Stimulated activated naive CD8-positive, alpha-beta T cell treated with anti-CD3 and anti-CD28 coated beads, Interleukin-15, Interleukin-2, amounts not matched to agents 100 ng/mL and 50 ng/mL, for 24 hours (primary cell): ENCODE results near the gene GRIN3A.

Experiments used
- H3K27ac Mint-ChIP-seq: one replicate; pipeline ENCODE4 v1.8.0; 2021; ENCODE audit warnings: mild to moderate bottlenecking, mixed read lengths
- H3K27me3 Mint-ChIP-seq: one replicate; pipeline ENCODE4 v1.8.0; 2021; ENCODE audit warnings: mixed read lengths
- H3K36me3 Mint-ChIP-seq: one replicate; pipeline ENCODE4 v1.8.0; 2021; ENCODE audit warnings: low read depth, mixed read lengths
- H3K4me1 Mint-ChIP-seq: one replicate; pipeline ENCODE4 v1.8.0; 2021; ENCODE audit warnings: low read depth, mixed read lengths
- H3K4me3 Mint-ChIP-seq: one replicate; pipeline ENCODE4 v1.8.0; 2021; ENCODE audit warnings: mild to moderate bottlenecking, mixed read lengths
- H3K9me3 Mint-ChIP-seq: one replicate; pipeline ENCODE4 v1.8.0; 2021; ENCODE audit warnings: mixed read lengths

GRIN3A gene

DNA sequence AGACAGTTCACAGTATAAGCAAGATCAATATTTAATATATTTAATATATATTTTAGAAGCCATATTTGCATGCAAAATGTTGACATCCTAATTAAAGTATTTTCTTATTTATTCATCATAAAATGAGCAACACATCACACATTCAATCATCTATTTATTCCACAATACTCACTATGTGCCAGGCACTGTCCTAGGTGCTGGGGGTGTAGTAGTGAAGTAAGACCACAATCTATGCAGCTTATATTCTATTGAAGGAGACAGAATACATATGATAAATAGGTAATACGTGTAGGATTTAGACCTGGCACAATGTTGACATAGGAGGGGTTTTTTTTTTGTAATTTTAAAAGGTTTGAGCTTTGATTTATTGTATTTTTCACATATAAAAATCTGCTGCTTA lies 63.1 kb downstream of the GRIN3A start:
- Mint-ChIP-seq H3K4me1 (no peaks in the 10 kb centered on the region), H3K27me3 (no peaks in the 10 kb centered on the region), H3K27ac (no peak overlapping the region), H3K36me3 (no peaks in the 10 kb centered on the region), H3K9me3 (no peaks in the 10 kb centered on the region), H3K4me3 (no peak overlapping the region)

DNA sequence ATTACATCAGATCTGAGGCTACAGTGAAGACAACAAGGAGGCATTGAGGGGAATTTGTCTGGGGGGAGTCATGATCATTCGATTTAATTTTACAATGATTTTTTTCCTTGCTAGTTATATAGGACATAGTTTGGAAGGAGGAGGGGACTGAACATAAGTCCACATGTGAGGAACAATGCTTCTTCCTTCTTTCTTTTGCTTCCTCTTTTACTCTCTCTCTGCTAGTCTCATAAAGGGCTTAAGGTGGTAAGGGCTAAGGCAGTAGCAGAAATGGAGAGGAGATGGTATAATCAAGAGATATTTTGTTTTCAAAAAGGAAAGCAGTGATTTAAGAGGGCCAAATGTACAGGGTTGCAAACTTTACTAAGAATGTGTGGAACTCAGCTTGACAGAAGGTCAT lies 64.3 kb downstream of the GRIN3A start:
- H3K4me3 Mint-ChIP-seq = no peak overlapping the region
- no peaks in the 10 kb centered on the region for H3K9me3 Mint-ChIP-seq
- H3K4me1 Mint-ChIP-seq = no peaks in the 10 kb centered on the region
- no peaks in the 10 kb centered on the region for H3K27me3 Mint-ChIP-seq
- H3K27ac Mint-ChIP-seq = no peak overlapping the region
- no peaks in the 10 kb centered on the region for H3K36me3 Mint-ChIP-seq

DNA sequence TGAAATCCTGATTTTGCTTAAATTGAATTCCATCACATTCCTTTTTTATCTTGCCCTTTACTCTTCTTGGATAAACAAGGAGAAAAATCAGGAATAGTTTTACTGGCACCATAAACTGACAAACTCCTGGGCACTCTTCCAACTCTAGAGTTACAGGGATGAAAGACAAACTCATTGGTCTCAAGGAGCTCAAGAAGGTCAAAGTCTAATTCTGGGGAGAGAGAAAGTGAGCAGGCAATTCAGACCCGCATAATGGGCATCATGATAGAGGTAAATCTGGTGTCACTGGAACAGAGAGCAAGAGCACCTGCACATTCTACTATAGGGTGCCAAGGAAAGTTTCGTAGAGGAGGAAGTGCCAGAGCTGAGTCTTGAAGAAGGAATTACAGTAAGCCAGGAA lies 64.8 kb downstream of the GRIN3A start:
- no peaks in the 10 kb centered on the region for H3K4me1 Mint-ChIP-seq
- H3K36me3 Mint-ChIP-seq = no peaks in the 10 kb centered on the region
- no peaks in the 10 kb centered on the region for H3K9me3 Mint-ChIP-seq
- H3K4me3 Mint-ChIP-seq = no peak overlapping the region
- H3K27ac Mint-ChIP-seq = no peak overlapping the region
- H3K27me3 Mint-ChIP-seq = no peaks in the 10 kb centered on the region

DNA sequence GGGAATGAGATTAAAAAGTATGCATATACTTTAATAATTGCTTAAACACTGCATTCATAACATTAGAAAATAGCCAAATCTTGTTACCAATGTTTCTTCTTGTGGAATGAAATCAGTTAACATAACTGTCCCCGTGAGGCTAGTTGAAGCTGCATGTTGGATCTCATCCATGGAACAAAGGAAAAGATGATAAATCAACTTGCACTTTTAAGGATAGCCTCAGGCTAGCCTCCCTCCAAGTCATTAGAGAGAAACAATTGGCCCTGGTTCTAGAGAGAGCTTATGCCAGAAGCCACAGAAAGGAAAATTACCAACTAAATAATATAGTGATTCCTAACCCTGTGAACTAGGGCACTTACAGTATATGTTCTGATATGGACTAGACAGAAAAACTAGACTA lies 66.9 kb downstream of the GRIN3A start:
- no peaks in the 10 kb centered on the region for H3K27me3 Mint-ChIP-seq
- H3K36me3 Mint-ChIP-seq = no peaks in the 10 kb centered on the region
- H3K4me3 Mint-ChIP-seq = no peak overlapping the region
- H3K9me3 Mint-ChIP-seq = no peaks in the 10 kb centered on the region
- no peak overlapping the region for H3K27ac Mint-ChIP-seq
- no peaks in the 10 kb centered on the region for H3K4me1 Mint-ChIP-seq

DNA sequence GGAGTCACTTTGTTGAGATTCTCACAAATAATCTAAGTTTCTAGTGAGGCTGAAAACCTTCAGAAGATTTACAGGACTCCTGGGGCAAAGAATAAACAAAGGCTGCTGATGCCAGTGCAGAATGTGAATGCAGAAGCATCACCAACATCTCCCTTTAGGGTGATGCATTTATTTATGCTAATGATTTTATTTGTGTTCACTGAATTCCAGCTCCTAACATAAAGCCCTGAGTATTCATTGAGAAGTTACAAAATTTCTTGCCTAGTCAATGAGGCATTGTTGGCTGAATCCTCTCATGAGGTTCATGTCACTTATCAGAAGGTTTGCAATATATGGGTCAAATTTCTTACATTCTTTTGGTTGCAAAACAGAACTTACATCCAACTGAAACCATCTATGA lies 70.0 kb downstream of the GRIN3A start:
- no peaks in the 10 kb centered on the region for H3K27me3 Mint-ChIP-seq
- no peaks in the 10 kb centered on the region for H3K4me1 Mint-ChIP-seq
- H3K27ac Mint-ChIP-seq = no peak overlapping the region
- H3K4me3 Mint-ChIP-seq = no peak overlapping the region
- H3K9me3 Mint-ChIP-seq = no peaks in the 10 kb centered on the region
- H3K36me3 Mint-ChIP-seq = no peaks in the 10 kb centered on the region

DNA sequence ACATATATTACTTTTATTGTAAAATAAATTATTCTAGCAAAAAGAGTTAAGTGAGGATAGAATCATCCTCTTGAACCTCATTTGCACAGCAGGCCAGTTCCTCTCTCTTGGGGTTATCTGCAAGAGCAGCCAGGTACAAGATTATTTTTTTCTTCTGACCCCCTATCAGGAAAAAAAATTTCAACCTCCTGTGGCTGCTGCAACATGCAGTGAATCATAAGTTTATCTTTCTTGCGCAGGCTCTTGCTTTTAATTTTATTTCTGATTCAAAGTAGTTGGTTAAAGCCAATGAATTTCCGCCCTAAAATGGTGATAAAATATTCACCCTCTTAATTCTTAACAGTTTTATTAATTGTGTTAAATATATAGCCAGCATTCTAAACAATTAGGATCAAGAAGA lies 74.0 kb downstream of the GRIN3A start:
- Mint-ChIP-seq H3K27me3 (peaks cover 4% of the 10 kb centered on the region), H3K9me3 (no peaks in the 10 kb centered on the region), H3K36me3 (no peaks in the 10 kb centered on the region), H3K27ac (no peak overlapping the region), H3K4me1 (no peaks in the 10 kb centered on the region), H3K4me3 (no peak overlapping the region)

DNA sequence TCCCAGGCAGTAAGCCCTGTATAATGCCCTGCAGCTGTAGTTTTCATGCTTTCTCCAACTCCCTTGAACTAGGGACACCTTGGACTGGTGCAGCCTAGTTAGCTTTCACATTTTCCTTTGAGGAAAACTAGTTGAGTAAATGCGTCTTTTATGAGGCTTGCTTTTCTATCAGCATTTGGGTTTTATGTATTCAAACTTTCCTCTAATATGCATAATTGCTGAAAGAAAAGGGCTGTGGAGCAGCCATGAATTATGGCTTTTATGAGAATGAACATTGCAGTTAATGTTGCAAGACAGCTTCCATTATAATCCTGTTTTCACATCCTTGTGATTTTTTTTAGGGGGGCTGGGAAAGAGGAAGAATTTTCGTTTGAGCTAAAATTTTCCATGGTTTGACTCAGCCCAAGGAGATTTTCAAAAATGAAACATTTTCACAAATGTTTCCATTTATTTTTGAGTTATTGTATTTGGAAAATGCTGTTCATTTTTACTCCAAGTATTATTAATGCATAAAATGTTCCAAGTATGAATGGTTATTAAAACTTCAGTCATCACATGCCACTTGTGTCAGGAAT lies 85.8 kb downstream of the GRIN3A start:
- H3K27ac Mint-ChIP-seq = no peak overlapping the region
- H3K4me3 Mint-ChIP-seq = no peak overlapping the region
- H3K27me3 Mint-ChIP-seq = peaks cover 10% of the 10 kb centered on the region
- H3K4me1 Mint-ChIP-seq = no peaks in the 10 kb centered on the region
- H3K9me3 Mint-ChIP-seq = no peaks in the 10 kb centered on the region
- H3K36me3 Mint-ChIP-seq = no peaks in the 10 kb centered on the region

DNA sequence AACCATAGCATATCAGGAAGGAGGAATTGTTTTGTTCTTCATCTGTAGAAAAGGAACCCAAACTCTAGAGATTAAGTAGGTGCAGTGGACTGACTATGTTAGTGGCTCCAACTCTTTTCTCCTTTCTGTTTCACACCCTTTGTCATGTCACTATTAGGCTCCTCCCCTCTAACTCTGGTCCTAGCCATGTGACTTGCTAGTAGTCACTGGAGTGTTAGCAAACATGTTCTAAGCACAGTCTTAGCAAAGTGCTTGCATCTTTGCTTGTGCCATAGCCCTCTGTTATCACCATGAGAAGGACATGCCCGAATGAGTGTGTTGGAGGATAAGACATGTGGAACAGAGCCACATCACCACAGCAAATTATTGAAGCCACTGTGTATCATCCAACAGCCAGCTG lies 88.3 kb downstream of the GRIN3A start:
- no peak overlapping the region for H3K4me3 Mint-ChIP-seq
- H3K27ac Mint-ChIP-seq = no peak overlapping the region
- no peaks in the 10 kb centered on the region for H3K9me3 Mint-ChIP-seq
- no peaks in the 10 kb centered on the region for H3K36me3 Mint-ChIP-seq
- peaks cover 10% of the 10 kb centered on the region for H3K27me3 Mint-ChIP-seq
- no peaks in the 10 kb centered on the region for H3K4me1 Mint-ChIP-seq

DNA sequence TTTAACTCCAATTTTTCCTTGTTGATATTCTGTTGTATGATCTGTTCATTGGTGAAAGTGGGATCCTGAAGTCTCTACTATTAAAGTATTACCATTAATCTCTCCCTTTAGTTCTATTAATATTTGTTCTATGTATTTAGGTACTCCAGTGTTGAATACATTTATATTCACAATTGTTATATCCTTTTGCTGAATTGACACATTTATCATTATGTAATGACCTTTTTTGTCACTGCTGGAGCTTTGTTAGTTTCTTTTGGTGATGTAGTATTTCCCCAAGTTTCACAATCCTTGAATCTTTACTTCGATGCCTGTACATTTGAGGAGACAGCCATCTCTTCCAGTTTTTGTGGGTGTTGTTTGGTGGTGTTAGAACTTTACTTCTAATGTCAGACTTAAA lies 90.0 kb downstream of the GRIN3A start:
- H3K4me1 Mint-ChIP-seq = no peaks in the 10 kb centered on the region
- H3K27ac Mint-ChIP-seq = no peak overlapping the region
- H3K9me3 Mint-ChIP-seq = no peaks in the 10 kb centered on the region
- H3K4me3 Mint-ChIP-seq = no peak overlapping the region
- H3K36me3 Mint-ChIP-seq = no peaks in the 10 kb centered on the region
- H3K27me3 Mint-ChIP-seq = peaks cover 10% of the 10 kb centered on the region

DNA sequence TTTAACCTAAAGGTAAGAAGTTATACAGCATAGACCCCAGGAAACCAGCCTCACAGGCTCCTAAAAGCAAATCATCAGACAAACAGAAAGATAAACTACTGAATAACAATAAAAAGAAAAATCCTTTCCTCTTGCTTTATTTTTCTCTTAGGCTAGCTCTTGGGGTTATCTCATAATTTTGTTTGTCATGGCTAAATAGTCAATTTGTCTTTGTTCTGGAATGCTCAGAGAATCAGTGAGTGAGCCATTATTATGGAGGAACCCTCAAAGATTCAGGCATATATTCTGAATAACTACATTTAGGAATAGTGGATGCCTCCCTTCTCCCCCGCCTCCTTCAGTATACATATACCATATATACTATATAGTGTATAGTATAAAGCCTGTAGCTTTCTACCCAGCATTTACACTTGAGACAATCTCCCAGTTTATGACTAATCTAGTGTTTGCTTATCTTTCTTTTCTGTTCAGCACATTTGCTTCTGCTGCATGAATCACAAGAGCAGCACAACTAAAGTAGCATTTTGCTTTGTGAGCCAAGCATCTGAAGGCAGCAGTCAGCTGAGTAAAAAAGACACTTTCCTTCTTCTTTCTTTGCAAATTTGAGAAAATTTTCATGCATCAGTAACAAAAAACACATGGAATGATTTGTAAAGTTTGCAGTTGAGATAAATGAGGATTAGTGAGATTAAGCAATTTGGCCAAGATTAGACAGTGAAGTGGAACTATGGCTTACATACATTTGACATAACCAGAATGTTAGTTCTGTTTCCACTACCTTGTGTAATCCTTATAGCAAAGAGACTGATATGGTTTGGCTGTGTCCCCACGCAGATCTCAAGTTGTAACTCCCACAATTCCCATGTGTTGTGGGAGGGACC lies 98.4 kb downstream of the GRIN3A start:
- Mint-ChIP-seq H3K4me1 (no peaks in the 10 kb centered on the region), H3K27me3 (peaks cover 1% of the 10 kb centered on the region), H3K9me3 (peaks cover 6% of the 10 kb centered on the region), H3K27ac (no peak overlapping the region), H3K4me3 (no peak overlapping the region), H3K36me3 (no peaks in the 10 kb centered on the region)

DNA sequence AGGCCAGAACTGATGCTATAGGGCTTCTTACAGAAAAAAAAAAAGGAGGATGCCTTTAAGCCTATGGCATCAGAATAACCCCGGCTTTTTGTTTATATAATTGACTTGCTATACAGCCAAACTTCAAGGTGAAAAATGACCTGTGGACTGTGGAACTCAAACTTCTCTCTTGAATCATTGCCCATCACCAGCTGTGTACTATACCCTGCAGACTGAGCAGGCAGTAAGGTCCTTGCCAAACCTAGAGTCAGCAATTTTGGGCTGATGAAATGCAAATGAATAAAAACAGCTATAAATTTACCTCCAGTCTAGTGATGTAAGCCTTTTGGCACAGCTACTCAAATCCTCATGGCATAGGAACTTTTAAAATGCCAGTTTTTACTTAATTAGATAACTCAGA lies 99.1 kb downstream of the GRIN3A start:
- Mint-ChIP-seq H3K9me3 (peaks cover 6% of the 10 kb centered on the region), H3K4me3 (no peak overlapping the region), H3K27ac (no peak overlapping the region), H3K4me1 (no peaks in the 10 kb centered on the region), H3K36me3 (no peaks in the 10 kb centered on the region), H3K27me3 (peaks cover 3% of the 10 kb centered on the region)

DNA sequence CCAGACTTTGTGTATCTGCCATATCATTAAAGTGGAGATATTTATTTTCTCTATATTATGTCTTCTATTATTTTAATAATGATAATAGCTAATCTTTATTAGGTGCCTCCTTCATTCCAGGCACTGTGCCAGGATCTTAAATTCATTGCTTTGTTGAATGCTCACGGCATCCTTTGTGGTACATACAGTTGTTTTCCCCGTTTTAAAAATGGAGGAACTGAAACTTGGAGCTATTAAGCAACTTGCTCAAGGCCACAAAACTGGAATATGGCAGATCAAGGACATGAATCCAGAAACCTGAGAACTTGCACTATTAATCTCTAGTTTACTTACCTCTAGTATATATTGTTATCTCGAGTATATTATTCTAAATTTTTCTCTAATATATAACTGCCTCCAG lies 102.2 kb downstream of the GRIN3A start:
- Mint-ChIP-seq H3K27me3 (peaks cover 3% of the 10 kb centered on the region), H3K9me3 (no peaks in the 10 kb centered on the region), H3K4me3 (no peak overlapping the region), H3K27ac (no peak overlapping the region), H3K4me1 (no peaks in the 10 kb centered on the region), H3K36me3 (no peaks in the 10 kb centered on the region)

DNA sequence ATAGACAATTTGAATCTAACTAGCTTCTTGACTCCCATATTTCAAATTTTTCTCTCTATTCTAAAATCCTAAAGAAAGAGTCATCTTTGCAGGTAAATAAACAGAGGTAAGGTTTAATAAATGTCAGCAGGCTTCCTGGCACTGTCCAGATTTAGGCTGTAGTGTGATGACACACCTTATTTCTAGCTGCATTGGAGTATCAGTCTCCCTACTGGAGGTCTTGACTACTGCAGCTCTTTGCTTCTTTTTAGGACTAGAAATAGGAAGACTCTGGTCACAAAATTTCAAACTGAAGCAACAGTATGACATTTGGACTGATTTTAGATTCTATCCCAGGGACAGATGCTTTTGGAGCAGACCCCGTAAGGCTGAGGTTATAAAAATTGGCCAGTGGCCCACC lies 103.0 kb downstream of the GRIN3A start:
- Mint-ChIP-seq H3K27ac (no peak overlapping the region), H3K27me3 (peaks cover 3% of the 10 kb centered on the region), H3K9me3 (no peaks in the 10 kb centered on the region), H3K4me1 (no peaks in the 10 kb centered on the region), H3K4me3 (no peak overlapping the region), H3K36me3 (no peaks in the 10 kb centered on the region)

DNA sequence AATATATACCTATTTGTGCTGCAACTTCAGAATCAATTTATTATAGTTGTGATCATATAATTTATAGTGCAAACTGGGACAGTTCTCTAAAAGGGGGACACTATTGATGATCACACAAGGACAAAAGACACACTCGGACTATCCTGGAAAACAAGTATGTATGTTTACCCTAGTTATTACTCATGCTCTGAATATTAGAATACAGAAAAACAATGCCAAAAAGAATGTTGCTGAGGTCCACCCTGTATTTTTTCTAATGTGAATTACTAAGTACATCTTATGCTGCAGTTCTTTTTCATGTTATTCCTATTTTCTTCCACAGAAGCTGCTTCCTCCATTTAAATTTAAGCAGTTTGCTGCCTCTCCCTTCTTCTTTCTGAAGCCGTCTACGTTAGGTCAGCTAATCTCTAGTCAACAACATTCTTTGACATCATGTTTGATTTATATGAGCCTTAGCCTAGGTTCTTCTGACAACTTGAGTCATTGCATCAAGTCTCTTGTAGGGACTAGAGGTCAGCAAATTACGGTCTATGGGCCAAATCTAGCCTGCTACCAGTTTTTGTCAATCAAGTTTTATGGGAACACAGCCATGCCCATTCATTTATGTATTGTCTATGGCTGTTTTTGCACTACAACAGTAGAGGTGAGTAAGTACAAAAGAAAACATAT lies 103.6 kb downstream of the GRIN3A start:
- Mint-ChIP-seq H3K4me1 (no peaks in the 10 kb centered on the region), H3K27me3 (peaks cover 3% of the 10 kb centered on the region), H3K36me3 (no peaks in the 10 kb centered on the region), H3K4me3 (no peak overlapping the region), H3K27ac (no peak overlapping the region), H3K9me3 (no peaks in the 10 kb centered on the region)

DNA sequence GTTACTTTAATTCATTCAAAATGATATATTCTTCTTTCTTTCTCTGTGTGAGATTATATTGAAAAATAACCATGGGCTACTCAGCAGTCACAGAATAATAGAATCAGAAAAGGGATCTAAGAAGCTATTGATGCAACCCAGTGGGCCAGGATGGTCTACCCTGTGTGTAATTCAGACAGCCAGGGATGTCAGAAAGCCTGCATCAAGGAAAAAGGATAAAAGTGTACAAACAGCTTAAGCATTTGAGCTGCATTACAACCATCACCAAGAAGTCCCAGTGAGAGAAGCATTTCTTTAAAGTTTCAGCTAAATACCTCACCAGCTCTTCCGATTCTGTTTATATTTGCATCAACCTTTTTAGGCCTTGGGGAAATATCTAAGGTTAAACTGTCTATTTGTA lies 105.8 kb downstream of the GRIN3A start:
- Mint-ChIP-seq H3K27me3 (peaks cover 3% of the 10 kb centered on the region), H3K36me3 (no peaks in the 10 kb centered on the region), H3K27ac (no peak overlapping the region), H3K4me3 (no peak overlapping the region), H3K9me3 (no peaks in the 10 kb centered on the region), H3K4me1 (no peaks in the 10 kb centered on the region)
